AG08395 (cell line): ENCODE results near the gene RELT.

ENCODE experiments used
- DNase-seq: peaks from one replicate; pipeline ENCODE4 v3.0.0; 2012; ENCODE audit warnings: mixed read lengths, low spot score

RELT gene

GRCh38 chr11:73392108-73393010 lies 16.2 kb downstream of the RELT start:
- DNase-seq, result no peak

- DNase-seq, result no peak
Measured at GRCh38 chr11:73393011-73393380, 16.8 kb downstream of the RELT start.

- peak; percentile 89 for DNase-seq
Measured at GRCh38 chr11:73393479-73394415, 17.5 kb downstream of the RELT start.

GRCh38 chr11:73394416-73395296 lies 18.5 kb downstream of the RELT start:
- no peak for DNase-seq

- no peak for DNase-seq
Measured at GRCh38 chr11:73395297-73396208, 19.4 kb downstream of the RELT start.

- DNase-seq, result no peak
Measured at GRCh38 chr11:73396251-73396930, 20.2 kb downstream of the RELT start.

GRCh38 chr11:73396985-73397384 lies 20.8 kb downstream of the RELT start:
- no peak for DNase-seq

- DNase-seq, result no peak
Measured at GRCh38 chr11:73397468-73398131, 21.4 kb downstream of the RELT start.

- DNase-seq, result no peak
Measured at GRCh38 chr11:73398132-73398526, 21.9 kb downstream of the RELT start.

- no peak for DNase-seq
Measured at GRCh38 chr11:73398721-73399120, 22.5 kb downstream of the RELT start.

GRCh38 chr11:73399159-73399590 lies 23.0 kb downstream of the RELT start:
- peak; percentile 26 for DNase-seq

- DNase-seq, result no peak
Measured at GRCh38 chr11:73399636-73400035, 23.4 kb downstream of the RELT start.

GRCh38 chr11:73400293-73400692 lies 24.1 kb downstream of the RELT start:
- DNase-seq, result no peak

GRCh38 chr11:73401217-73401923 lies 25.2 kb downstream of the RELT start:
- peak; percentile 24 for DNase-seq

GRCh38 chr11:73401924-73402833 lies 26.0 kb downstream of the RELT start:
- no peak for DNase-seq

- no peak for DNase-seq
Measured at GRCh38 chr11:73402834-73403185, 26.6 kb downstream of the RELT start.

- no peak for DNase-seq
Measured at GRCh38 chr11:73403541-73403940, 27.3 kb downstream of the RELT start.

GRCh38 chr11:73404048-73404447 lies 27.8 kb downstream of the RELT start:
- DNase-seq, result peak; percentile 81
